Measurements from ENCODE around the gene AUTS2.

Gene AUTS2

GRCh38 chr7:69912141-69912540 lies 313.9 kb downstream of the AUTS2 start:
- DNase-seq: no peak

- DNase-seq: no peak
Measured at GRCh38 chr7:69912846-69913245, 314.6 kb downstream of the AUTS2 start.

- no peak for DNase-seq
Measured at GRCh38 chr7:69919426-69920111, 321.3 kb downstream of the AUTS2 start.

GRCh38 chr7:69920797-69921196 lies 322.5 kb downstream of the AUTS2 start:
- DNase-seq: no peak

GRCh38 chr7:69922026-69922803 lies 323.9 kb downstream of the AUTS2 start:
- no peak for DNase-seq

- no peak for DNase-seq
Measured at GRCh38 chr7:69927461-69927860, 329.2 kb downstream of the AUTS2 start.

GRCh38 chr7:69928621-69929020 lies 330.3 kb downstream of the AUTS2 start:
- DNase-seq: no peak

- DNase-seq: no peak
Measured at GRCh38 chr7:69929622-69930021, 331.3 kb downstream of the AUTS2 start.

GRCh38 chr7:69932034-69932628 lies 333.9 kb downstream of the AUTS2 start:
- no peak for DNase-seq

- DNase-seq: no peak
Measured at GRCh38 chr7:69934144-69934903, 336.0 kb downstream of the AUTS2 start.

GRCh38 chr7:69935107-69935506 lies 336.8 kb downstream of the AUTS2 start:
- no peak for DNase-seq

- DNase-seq: no peak
Measured at GRCh38 chr7:69937097-69937496, 338.8 kb downstream of the AUTS2 start.

GRCh38 chr7:69939317-69939716 lies 341.0 kb downstream of the AUTS2 start:
- no peak for DNase-seq

- DNase-seq: no peak
Measured at GRCh38 chr7:69941077-69941651, 342.9 kb downstream of the AUTS2 start.

GRCh38 chr7:69942573-69942972 lies 344.3 kb downstream of the AUTS2 start:
- DNase-seq: no peak

- no peak for DNase-seq
Measured at GRCh38 chr7:69946901-69947300, 348.6 kb downstream of the AUTS2 start.

- DNase-seq: no peak
Measured at GRCh38 chr7:69947998-69948397, 349.7 kb downstream of the AUTS2 start.

- DNase-seq: no peak
Measured at GRCh38 chr7:69949122-69949521, 350.8 kb downstream of the AUTS2 start.

GRCh38 chr7:69951458-69951857 lies 353.2 kb downstream of the AUTS2 start:
- no peak for DNase-seq

- DNase-seq: no peak
Measured at GRCh38 chr7:69953136-69954067, 355.1 kb downstream of the AUTS2 start.

- DNase-seq: no peak
Measured at GRCh38 chr7:69956541-69956940, 358.3 kb downstream of the AUTS2 start.

- no peak for DNase-seq
Measured at GRCh38 chr7:69957661-69958060, 359.4 kb downstream of the AUTS2 start.
